ENCODE measurements around the gene GMPS.
"Not testable (repeated sequence)": the region's sequence is repeated elsewhere in the genome, so short reads cannot be mapped to it uniquely, and the experiment has no call there.

The GMPS gene

GRCh38 chr3:155960060-155960459 lies 89.6 kb downstream of the GMPS start:
- no peak overlapping the region for H3K4me3 ChIP-seq (ENCODE audit: low read length)
- peak; percentile 73 for DNase-seq (ENCODE audit: low read depth)
- TF ChIP-seq, protein P1, sequence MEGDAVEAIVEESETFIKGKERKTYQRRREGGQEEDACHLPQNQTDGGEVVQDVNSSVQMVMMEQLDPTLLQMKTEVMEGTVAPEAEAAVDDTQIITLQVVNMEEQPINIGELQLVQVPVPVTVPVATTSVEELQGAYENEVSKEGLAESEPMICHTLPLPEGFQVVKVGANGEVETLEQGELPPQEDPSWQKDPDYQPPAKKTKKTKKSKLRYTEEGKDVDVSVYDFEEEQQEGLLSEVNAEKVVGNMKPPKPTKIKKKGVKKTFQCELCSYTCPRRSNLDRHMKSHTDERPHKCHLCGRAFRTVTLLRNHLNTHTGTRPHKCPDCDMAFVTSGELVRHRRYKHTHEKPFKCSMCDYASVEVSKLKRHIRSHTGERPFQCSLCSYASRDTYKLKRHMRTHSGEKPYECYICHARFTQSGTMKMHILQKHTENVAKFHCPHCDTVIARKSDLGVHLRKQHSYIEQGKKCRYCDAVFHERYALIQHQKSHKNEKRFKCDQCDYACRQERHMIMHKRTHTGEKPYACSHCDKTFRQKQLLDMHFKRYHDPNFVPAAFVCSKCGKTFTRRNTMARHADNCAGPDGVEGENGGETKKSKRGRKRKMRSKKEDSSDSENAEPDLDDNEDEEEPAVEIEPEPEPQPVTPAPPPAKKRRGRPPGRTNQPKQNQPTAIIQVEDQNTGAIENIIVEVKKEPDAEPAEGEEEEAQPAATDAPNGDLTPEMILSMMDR (conservative IDR thresholded peaks at IDR 0.05; ENCODE audit: low read length), result no peak

DNA sequence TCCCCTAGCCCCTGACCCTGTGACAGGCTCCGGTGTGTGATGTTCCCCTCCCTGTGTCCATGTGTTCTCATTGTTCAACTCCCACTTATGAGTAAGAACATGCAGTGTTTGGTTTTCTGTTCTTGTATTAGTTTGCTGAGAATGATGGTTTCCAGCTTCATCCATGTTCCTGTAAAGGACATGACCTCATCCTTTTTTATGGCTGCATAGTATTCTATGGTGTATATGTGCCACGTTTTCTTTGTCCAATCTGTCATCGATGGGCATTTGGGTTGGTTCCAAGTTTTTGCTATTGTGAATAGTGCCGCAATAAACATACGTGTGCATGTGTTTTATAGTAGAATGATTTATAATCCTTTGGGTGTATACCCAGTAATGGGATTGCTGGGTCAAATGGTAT lies 90.6 kb downstream of the GMPS start:
- H3K4me3 ChIP-seq (ENCODE audit: low read length); DNase-seq (ENCODE audit: low read depth): not testable (repeated sequence)

- peak; percentile 31 for DNase-seq (ENCODE audit: low read depth)
- TF ChIP-seq, protein P1 (conservative IDR thresholded peaks at IDR 0.05; ENCODE audit: low read length), result no peak
- no peak overlapping the region for H3K4me3 ChIP-seq (ENCODE audit: low read length)
These were observed 93.1 kb downstream of the GMPS start for GRCh38 chr3:155963570-155963969.

DNA sequence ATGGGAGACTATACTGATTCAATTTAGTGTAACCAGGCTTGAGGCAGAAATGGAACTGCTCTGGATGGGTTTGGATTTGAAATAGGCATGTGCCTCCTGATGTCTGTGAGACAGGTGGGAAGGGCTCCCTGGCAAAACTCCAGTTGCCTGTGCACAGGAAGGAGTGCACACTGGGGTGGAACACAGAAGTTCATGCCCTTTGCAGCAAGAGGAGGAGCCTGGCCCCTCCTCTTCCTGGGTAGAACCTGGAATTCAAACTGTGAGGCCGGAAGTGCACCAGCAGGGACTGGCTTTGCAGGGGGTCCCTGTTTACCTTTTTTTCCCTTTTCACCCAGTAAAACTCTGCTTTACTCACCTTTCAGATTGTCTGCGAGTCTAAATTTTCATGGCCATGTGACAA lies 99.9 kb downstream of the GMPS start:
- TF ChIP-seq, protein P1 (conservative IDR thresholded peaks at IDR 0.05; ENCODE audit: low read length), result no peak
- H3K4me3 ChIP-seq (ENCODE audit: low read length), result no peak overlapping the region
- no peak for DNase-seq (ENCODE audit: low read depth)

GRCh38 chr3:155972885-155973584 lies 102.6 kb downstream of the GMPS start:
- H3K4me3 ChIP-seq (ENCODE audit: low read length), result no peak overlapping the region
- TF ChIP-seq, protein P1 (conservative IDR thresholded peaks at IDR 0.05; ENCODE audit: low read length), result no peak
- no peak for DNase-seq (ENCODE audit: low read depth)

- H3K4me3 ChIP-seq (ENCODE audit: low read length), result no peak overlapping the region
- TF ChIP-seq, protein P1 (conservative IDR thresholded peaks at IDR 0.05; ENCODE audit: low read length), result peak; percentile 43
- no peak for DNase-seq (ENCODE audit: low read depth)
These were observed 107.9 kb downstream of the GMPS start for GRCh38 chr3:155978324-155978723.

DNA sequence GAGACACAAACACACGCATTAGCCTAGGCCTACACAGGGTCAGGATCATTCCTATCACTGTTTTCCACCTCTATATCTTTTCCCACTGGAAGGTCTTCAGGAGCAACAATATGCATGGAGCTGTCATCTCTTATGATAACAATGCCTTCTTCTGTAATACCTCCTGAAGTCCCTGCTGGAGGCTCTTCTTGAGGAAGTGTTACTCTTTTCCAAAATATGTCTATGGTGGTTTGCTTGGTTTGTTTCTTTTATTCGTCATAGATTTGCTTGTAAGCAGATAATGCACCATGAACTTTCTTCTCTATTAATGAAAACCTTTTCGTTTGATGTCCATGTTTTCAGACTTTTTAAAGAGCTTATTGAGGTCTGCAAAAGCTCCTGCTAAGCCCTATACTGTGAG lies 109.3 kb downstream of the GMPS start:
- DNase-seq (ENCODE audit: low read depth), result no peak
- H3K4me3 ChIP-seq (ENCODE audit: low read length), result no peak overlapping the region
- TF ChIP-seq, protein P1 (conservative IDR thresholded peaks at IDR 0.05; ENCODE audit: low read length), result no peak
